HEK293T (cell line): ENCODE measurements around the gene KPTN.

Experiments used
- BHLHE40 ChIP-seq: fragments of 450-650 bp; IDR thresholded peaks from 2 replicates; pipeline ENCODE4 v1.6.1; 2016; ENCODE audit warnings: mild to moderate bottlenecking, moderate library complexity, borderline replicate concordance
- CTBP1 ChIP-seq: fragments of 450-650 bp; IDR thresholded peaks from 2 replicates; pipeline ENCODE4 v1.6.1; 2016; ENCODE audit warnings: borderline replicate concordance
- ELF4 ChIP-seq: fragments of 450-650 bp; IDR thresholded peaks from 2 replicates; pipeline ENCODE4 v1.6.1; 2017; ENCODE audit warnings: antibody characterized with exemption
- FOXA1 ChIP-seq: fragments of 450-650 bp; IDR thresholded peaks from 2 replicates; pipeline ENCODE4 v1.6.1; 2016; ENCODE audit warnings: mild to moderate bottlenecking
- FOXK2 ChIP-seq: fragments of 450-650 bp; IDR thresholded peaks from 2 replicates; pipeline ENCODE4 v1.6.1; 2016; ENCODE audit warnings: mild to moderate bottlenecking
- HDGF ChIP-seq: fragments of 450-650 bp; IDR thresholded peaks from 2 replicates; pipeline ENCODE4 v1.6.1; 2017; ENCODE audit warnings: antibody characterized with exemption, borderline replicate concordance
- LEF1 ChIP-seq: fragments of 450-650 bp; IDR thresholded peaks from 2 replicates; pipeline ENCODE4 v1.6.1; 2017; ENCODE audit warnings: mild to moderate bottlenecking, borderline replicate concordance
- NFRKB ChIP-seq: fragments of 450-650 bp; IDR thresholded peaks from 2 replicates; pipeline ENCODE4 v1.6.1; 2016; ENCODE audit warnings: mild to moderate bottlenecking, moderate library complexity
- SUZ12 ChIP-seq: fragments of 450-650 bp; IDR thresholded peaks from 2 replicates; pipeline ENCODE4 v1.6.1; 2016; ENCODE audit warnings: mild to moderate bottlenecking
- TARDBP ChIP-seq: fragments of 450-650 bp; IDR thresholded peaks from 2 replicates; pipeline ENCODE4 v1.6.1; 2016

DNA sequence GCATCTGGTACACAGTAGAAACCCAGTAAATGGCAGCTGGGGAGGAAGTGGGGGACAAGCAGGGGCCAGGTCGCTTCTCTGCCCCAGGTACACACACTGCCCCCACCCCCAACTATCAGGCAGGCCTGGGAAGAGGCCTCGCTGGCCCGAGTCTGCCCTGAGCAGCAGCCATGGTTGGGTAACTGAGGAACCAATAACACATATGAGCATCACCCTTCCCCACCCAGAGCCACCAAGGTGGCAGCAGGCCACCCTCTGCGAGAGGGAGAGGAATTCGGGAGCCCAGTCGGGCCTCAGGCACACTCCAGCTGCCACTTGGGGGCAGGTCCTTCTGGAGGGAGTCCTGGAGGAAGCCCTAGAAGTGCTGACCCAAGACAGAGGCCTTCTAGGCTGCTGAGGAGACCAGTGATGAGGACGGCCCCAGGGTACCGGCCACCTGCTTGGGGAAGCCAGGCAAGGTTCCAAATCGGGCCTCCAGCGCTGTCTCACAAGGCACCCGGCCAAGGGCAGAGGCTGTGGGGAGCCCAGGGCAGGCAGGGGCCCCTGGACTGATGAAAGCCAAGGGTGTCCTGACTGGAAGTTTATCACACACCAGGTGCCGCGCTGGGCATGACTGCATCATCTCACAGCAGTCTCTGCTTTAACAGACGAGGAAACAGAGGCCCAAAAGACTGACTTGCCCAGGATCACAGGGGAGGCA lies 14.0 kb upstream of the KPTN start:
- TF ChIP-seq SUZ12: no peak
- no peak for TF ChIP-seq NFRKB
- no peak for TF ChIP-seq BHLHE40
- TF ChIP-seq FOXA1: no peak
- TF ChIP-seq LEF1: no peak
- no peak for TF ChIP-seq TARDBP
- TF ChIP-seq ELF4: no peak
- TF ChIP-seq CTBP1: no peak
- no peak for TF ChIP-seq HDGF
- TF ChIP-seq FOXK2: no peak
